BLaER1 treated with 17β-estradiol and CSF1 and Interleukin-3, amounts not matched to agents 10 nM and 100 nM (cell line): Measurements from ENCODE around the gene PCGF2.
A peak's percentile ranks its signal among the peaks of the same experiment; 100 is the strongest.

Experiments used
- H3K27ac ChIP-seq, 11 experiments: shearing (Covaris generic); formaldehyde crosslinking; 2 replicates each; pipeline ENCODE4 v1.8.1; 2022
- H3K27me3 ChIP-seq, 11 experiments: shearing (Covaris generic); formaldehyde crosslinking; 2 replicates each; pipeline ENCODE4 v1.8.1; 2022
- H3K36me3 ChIP-seq, 11 experiments: shearing (Covaris generic); formaldehyde crosslinking; 2 replicates each; pipeline ENCODE4 v1.8.1; 2022
- H3K4me1 ChIP-seq, 10 experiments: shearing (Covaris generic); formaldehyde crosslinking; 2 replicates each; pipeline ENCODE4 v1.8.1; 2022
- H3K4me2 ChIP-seq, 11 experiments: shearing (Covaris generic); formaldehyde crosslinking; 2 replicates each; pipeline ENCODE4 v1.8.1; 2022
- H3K4me3 ChIP-seq, 10 experiments: shearing (Covaris generic); formaldehyde crosslinking; 2 replicates each; pipeline ENCODE4 v1.8.1; 2022
- H3K9ac ChIP-seq, 11 experiments: shearing (Covaris generic); formaldehyde crosslinking; 2 replicates each; pipeline ENCODE4 v1.8.1; 2022
- H3K9me3 ChIP-seq, 11 experiments: shearing (Covaris generic); formaldehyde crosslinking; replicated peaks in 1 of 11; 2 replicates each; pipeline ENCODE4 v1.8.1; 2022
- H4K20me1 ChIP-seq, 11 experiments: shearing (Covaris generic); formaldehyde crosslinking; 2 replicates each; pipeline ENCODE4 v1.8.1; 2022
- Cebpa-rat ChIP-seq, 11 experiments: shearing (Covaris generic); IDR thresholded peaks; 2 replicates each; pipeline ENCODE4 v1.8.1; 2022

Gene PCGF2

DNA sequence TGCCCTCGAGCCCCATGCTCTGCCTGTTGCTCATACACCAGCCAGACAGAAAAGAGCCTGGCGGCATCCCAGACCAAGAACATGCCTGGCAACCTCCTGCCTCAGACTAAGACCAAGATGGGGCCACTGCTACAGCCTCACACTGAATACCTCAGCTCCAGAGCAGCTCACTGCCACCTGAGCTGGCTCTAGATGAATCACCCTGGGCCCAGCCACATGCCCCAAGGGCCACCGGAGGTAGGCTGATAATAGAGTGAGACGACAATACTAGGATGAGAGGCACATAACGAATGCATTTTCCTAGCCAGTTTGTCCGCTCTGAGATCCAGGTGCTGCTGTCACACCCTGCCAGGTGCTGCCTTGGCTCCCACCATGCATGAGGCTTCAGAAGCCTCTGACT, 38.2 kb upstream of the PCGF2 start:
- H3K4me1 ChIP-seq, result 0 out of 20 replicates have a peak, but pooled peaks cover 0 to 4% (median 0%) of the 10 kb centered on the region in 10 experiments
- H3K4me2 ChIP-seq, result no peak overlapping the region
- no peaks in the 10 kb centered on the region for H3K27me3 ChIP-seq
- TF ChIP-seq Cebpa-rat (IDR thresholded peaks at IDR 0.05), result no peak
- H4K20me1 ChIP-seq, result peaks cover 5 to 64% (median 49%) of the 10 kb centered on the region in 11 experiments; a peak in 19 of 22 replicates
- H3K9me3 ChIP-seq, result no peaks in the 10 kb centered on the region
- peaks cover 60 to 82% (median 70%) of the 10 kb centered on the region in 11 experiments for H3K36me3 ChIP-seq
- H3K27ac ChIP-seq, result no peak overlapping the region
- no peak overlapping the region for H3K9ac ChIP-seq
- H3K4me3 ChIP-seq, result no peak overlapping the region

DNA sequence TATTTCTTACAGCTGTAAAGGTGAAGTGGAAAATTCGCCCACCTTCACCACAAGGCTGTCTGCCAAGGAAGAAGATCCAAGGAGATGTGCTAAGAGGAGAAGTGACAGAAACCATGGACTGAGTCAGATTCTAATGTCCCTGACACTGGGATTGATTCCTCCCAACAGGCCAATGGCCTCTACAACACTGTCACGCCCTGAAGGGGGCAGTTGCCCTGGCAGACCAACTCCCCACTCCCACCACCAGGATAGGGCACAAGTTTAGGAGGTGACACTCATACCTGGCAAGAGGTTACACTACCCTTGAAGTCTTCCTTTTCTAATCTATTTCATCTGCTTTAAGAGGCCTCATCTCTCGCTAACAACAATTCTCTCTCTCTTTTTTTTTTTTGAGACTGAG, 35.1 kb upstream of the PCGF2 start:
- no peak overlapping the region for H3K4me2 ChIP-seq
- no peak overlapping the region for H3K4me3 ChIP-seq
- H3K27me3 ChIP-seq, result no peaks in the 10 kb centered on the region
- H4K20me1 ChIP-seq, result peaks cover 0 to 61% (median 23%) of the 10 kb centered on the region in 11 experiments; a peak in 17 of 22 replicates
- H3K27ac ChIP-seq, result no peak overlapping the region
- no peak for TF ChIP-seq Cebpa-rat (IDR thresholded peaks at IDR 0.05)
- no peak overlapping the region for H3K9ac ChIP-seq
- H3K4me1 ChIP-seq, result no peaks in the 10 kb centered on the region
- no peaks in the 10 kb centered on the region for H3K9me3 ChIP-seq
- H3K36me3 ChIP-seq, result peaks cover 90 to 100% (median 93%) of the 10 kb centered on the region in 11 experiments

DNA sequence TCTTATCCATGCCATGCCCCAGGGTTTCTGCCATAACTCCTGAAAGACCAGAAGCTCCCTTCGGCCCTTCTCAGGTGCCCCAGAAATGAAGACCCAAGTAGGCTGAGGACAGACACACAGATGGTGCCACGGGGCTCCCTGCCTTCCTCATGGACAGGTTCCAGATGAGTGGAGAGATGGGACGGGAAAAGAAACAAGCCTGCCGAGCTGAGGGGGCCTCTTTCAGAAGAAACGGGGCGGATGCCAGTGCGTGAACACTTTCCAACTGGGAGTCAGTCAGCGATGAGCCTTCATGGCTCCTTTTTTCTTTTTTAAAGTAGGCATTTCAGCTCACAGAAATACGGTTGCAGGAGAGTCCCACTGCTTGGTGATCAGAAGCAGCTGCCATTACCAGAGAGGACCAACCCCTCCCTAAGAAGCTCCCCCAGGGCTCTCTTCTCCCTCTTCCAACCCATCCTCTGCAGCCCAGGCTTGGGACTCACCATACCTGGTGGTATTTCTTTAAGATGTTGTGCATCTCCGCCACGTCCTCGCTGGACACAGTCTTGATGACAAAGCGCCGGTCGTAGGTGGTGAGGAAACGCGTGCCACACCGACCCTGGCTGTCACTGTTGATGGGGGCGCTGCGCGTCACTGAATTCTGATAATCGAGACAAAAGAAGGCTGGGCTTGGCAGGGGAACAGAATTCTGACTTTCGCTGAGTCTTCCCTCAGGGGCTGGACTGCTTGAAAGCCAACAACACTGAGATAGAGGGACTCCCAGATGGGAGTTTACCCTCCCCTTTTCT, 32.0 kb upstream of the PCGF2 start:
- TF ChIP-seq Cebpa-rat (IDR thresholded peaks at IDR 0.05), result no peak

DNA sequence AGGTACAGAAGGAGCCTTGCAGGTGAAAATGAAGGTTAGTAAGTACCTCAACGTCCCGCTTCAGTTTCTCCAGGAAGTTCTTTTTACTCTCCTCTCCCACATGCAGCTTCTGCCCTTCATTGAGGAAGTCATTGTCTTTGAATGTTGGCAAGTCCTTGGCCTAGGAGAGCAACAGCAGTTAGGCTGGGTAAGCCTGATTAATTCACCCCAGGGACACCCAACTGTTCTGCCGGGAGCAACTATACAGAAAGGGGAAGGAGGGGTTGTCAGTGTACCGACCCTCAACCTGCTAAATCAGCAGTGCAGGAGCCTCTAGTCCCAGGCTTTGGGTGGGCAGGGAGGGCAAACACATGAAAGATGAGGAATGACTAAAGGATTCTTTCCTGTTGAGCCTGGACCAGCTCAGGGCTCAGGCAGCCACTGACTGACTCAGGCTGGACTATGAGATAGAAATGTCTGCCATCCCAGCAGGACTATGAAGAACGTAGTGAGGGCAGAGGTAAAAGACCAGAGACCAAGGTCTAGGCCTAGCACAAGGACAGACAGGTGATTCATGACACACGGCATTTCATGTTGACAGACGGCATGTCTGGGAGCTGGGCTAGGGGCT, 29.6 kb upstream of the PCGF2 start:
- no peaks in the 10 kb centered on the region for H3K27me3 ChIP-seq
- no peak for TF ChIP-seq Cebpa-rat (IDR thresholded peaks at IDR 0.05)

More for the DNA sequence above, 32.0 kb upstream of the PCGF2 start:
- H4K20me1 ChIP-seq, result peaks cover 0 to 45% (median 0%) of the 10 kb centered on the region in 11 experiments; a peak in 7 of 22 replicates
- H3K27ac ChIP-seq, result no peak overlapping the region
- no peaks in the 10 kb centered on the region for H3K9me3 ChIP-seq
- H3K27me3 ChIP-seq, result no peaks in the 10 kb centered on the region
- no peak overlapping the region for H3K4me3 ChIP-seq
- no peak overlapping the region for H3K4me2 ChIP-seq
- peak overlapping the region in 1 of 11 experiments; percentile 5; a peak in 2 of 22 replicates for H3K9ac ChIP-seq
- H3K4me1 ChIP-seq, result no peaks in the 10 kb centered on the region
- peaks cover 98 to 100% (median 99%) of the 10 kb centered on the region in 11 experiments for H3K36me3 ChIP-seq

DNA sequence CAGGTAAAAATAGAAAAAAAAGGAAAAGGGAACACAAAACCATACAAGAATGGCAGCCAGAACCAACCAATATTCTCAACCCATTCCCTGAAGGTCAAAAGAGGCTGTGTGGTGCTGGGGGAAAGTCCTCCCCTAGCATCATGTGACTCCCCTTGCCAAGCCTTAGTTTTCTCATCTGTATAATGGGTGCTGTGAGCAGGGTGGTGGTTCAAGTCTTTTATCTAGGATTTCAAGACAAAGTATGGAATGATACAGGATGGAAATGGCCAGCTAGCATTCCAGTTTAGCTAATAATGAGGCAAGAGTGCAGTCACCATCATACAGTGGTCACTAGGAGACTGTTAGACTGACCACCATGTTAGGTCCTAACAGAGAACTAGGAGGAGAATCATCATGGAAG, 25.1 kb upstream of the PCGF2 start:
- Histone ChIP-seq H3K9ac (no peak overlapping the region), H4K20me1 (peaks cover 0 to 61% (median 17%) of the 10 kb centered on the region in 11 experiments; a peak in 9 of 22 replicates), H3K4me3 (no peak overlapping the region), H3K27me3 (no peaks in the 10 kb centered on the region), H3K27ac (no peak overlapping the region), H3K9me3 (no peaks in the 10 kb centered on the region), H3K4me1 (no peaks in the 10 kb centered on the region), H3K36me3 (peaks cover 97 to 100% (median 98%) of the 10 kb centered on the region in 11 experiments), H3K4me2 (no peak overlapping the region)
- TF ChIP-seq Cebpa-rat (IDR thresholded peaks at IDR 0.05), result no peak

More for the DNA sequence above, 29.6 kb upstream of the PCGF2 start:
- no peak overlapping the region for H3K27ac ChIP-seq
- no peak overlapping the region for H3K4me2 ChIP-seq
- H3K36me3 ChIP-seq, result peaks cover 97 to 100% (median 98%) of the 10 kb centered on the region in 11 experiments
- H4K20me1 ChIP-seq, result peaks cover 0 to 44% (median 5%) of the 10 kb centered on the region in 11 experiments; a peak in 10 of 22 replicates
- no peaks in the 10 kb centered on the region for H3K4me1 ChIP-seq
- no peak overlapping the region for H3K4me3 ChIP-seq
- H3K9me3 ChIP-seq, result no peaks in the 10 kb centered on the region
- H3K9ac ChIP-seq, result no peak overlapping the region; a peak in 1 of 22 replicates

DNA sequence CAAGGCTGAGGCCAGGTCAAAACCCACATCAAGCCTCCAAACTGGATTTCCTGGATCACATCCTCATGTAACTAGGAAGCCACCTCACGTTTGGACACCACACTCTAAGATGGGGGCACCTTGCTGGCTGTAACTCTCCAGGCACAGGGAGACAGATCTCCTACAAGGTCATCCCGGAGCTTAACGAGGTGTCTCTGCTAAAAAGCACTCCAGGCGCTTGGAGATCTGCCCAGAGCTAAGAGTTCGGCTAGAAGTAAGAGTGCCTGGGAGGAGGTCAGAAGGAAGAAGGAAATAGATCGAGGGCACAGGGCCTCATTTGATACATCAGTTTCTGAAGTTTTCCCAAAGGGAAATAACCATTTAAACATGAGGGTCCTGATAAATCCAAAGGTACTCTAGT, 20.3 kb upstream of the PCGF2 start:
- no peak overlapping the region for H3K4me3 ChIP-seq
- no peak overlapping the region for H3K27ac ChIP-seq
- H3K4me2 ChIP-seq, result no peak overlapping the region
- H3K9ac ChIP-seq, result 0 out of 22 replicates have a peak overlapping the region, but pooled peaks of 1 of the 11 experiments have one; percentile 24
- no peaks in the 10 kb centered on the region for H3K4me1 ChIP-seq
- peaks cover 8 to 85% (median 56%) of the 10 kb centered on the region in 11 experiments; a peak in 18 of 22 replicates for H4K20me1 ChIP-seq
- peaks cover 98 to 100% (median 100%) of the 10 kb centered on the region in 11 experiments for H3K36me3 ChIP-seq
- H3K27me3 ChIP-seq, result no peaks in the 10 kb centered on the region
- no peak for TF ChIP-seq Cebpa-rat (IDR thresholded peaks at IDR 0.05)
- no peaks in the 10 kb centered on the region for H3K9me3 ChIP-seq

DNA sequence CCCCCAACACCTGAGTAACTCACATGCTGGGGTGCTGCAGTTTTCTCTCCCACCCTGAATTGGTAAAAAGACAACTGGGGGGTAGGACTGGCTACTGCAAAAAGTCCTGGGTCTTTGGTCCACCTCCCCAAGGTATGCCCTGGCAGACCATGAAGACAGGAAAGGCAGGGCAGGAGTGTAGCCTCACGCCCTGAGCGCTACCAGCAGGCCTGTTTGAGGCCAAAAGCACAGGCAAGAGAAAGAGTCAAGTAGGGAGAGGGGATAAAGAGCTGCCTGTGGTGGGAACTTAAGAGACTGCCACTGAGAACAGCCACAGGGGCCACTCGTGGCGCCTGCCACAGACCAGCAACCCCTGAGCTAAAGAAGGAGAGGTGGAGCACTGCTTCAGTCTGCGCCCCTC, 18.2 kb upstream of the PCGF2 start:
- no peak for TF ChIP-seq Cebpa-rat (IDR thresholded peaks at IDR 0.05)
- H3K9me3 ChIP-seq, result no peaks in the 10 kb centered on the region
- H3K36me3 ChIP-seq, result peaks cover 94 to 100% (median 99%) of the 10 kb centered on the region in 11 experiments
- H4K20me1 ChIP-seq, result peaks cover 17 to 96% (median 72%) of the 10 kb centered on the region in 11 experiments; a peak in 20 of 22 replicates
- no peaks in the 10 kb centered on the region for H3K4me1 ChIP-seq
- H3K9ac ChIP-seq, result no peak overlapping the region
- H3K4me2 ChIP-seq, result no peak overlapping the region
- no peak overlapping the region for H3K4me3 ChIP-seq
- H3K27me3 ChIP-seq, result no peaks in the 10 kb centered on the region
- H3K27ac ChIP-seq, result no peak overlapping the region

DNA sequence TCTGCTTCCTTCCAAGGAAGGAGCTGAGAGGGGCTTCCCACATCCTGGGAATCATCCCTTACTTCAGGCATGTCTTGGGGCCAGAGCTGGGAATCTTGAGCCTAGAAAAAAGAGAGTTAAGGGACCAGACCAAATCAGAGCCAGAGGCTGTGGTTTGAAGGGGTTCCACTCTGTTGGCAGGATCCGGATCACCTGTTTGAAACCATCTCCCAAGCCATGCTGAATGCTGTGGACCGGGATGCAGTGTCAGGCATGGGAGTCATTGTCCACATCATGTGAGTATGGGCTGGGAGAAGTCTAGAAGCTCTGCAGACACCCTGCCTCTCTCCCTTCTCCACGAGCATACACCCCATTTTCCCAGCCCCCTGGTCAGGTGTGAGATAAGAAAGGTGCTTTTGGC, 14.1 kb upstream of the PCGF2 start:
- TF ChIP-seq Cebpa-rat (IDR thresholded peaks at IDR 0.05), result no peak
- H3K27ac ChIP-seq, result no peak overlapping the region

DNA sequence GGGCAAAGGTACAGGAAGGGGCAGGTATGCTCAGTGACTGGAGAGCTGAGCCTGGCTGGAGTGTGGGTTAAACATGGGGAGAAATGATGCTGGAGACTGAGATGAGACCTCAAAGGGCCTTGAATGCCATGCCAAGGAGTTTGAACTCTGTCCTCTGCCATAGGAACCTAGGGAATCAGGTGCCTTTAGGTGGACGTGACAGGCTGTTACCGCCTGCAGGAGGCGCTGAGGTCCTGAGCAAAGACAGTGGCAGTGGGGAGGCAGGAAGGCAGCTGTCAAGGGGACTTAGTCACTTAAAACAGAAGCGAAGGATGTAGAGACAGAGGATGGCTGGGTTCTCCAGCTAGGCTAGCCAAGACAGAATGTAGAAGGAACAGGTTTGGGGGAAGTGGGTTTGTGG, 13.5 kb upstream of the PCGF2 start:
- Histone ChIP-seq H3K4me3 (no peak overlapping the region), H4K20me1 (peaks cover 14 to 98% (median 78%) of the 10 kb centered on the region in 11 experiments; a peak in 20 of 22 replicates), H3K9ac (no peak overlapping the region), H3K27ac (no peak overlapping the region), H3K4me1 (no peaks in the 10 kb centered on the region), H3K4me2 (no peak overlapping the region), H3K9me3 (no peaks in the 10 kb centered on the region), H3K27me3 (no peaks in the 10 kb centered on the region), H3K36me3 (peaks cover 94 to 100% (median 99%) of the 10 kb centered on the region in 11 experiments)
- TF ChIP-seq Cebpa-rat (IDR thresholded peaks at IDR 0.05), result no peak

More for the DNA sequence above, 14.1 kb upstream of the PCGF2 start:
- H4K20me1 ChIP-seq, result peaks cover 17 to 98% (median 82%) of the 10 kb centered on the region in 11 experiments; a peak in 20 of 22 replicates
- no peaks in the 10 kb centered on the region for H3K9me3 ChIP-seq
- H3K27me3 ChIP-seq, result no peaks in the 10 kb centered on the region
- H3K4me3 ChIP-seq, result no peak overlapping the region
- H3K4me2 ChIP-seq, result no peak overlapping the region
- H3K4me1 ChIP-seq, result no peaks in the 10 kb centered on the region
- peaks cover 94 to 100% (median 99%) of the 10 kb centered on the region in 11 experiments for H3K36me3 ChIP-seq
- no peak overlapping the region for H3K9ac ChIP-seq
